NK-92 treated with Interleukin-12 subunit alpha and Interleukin-12 subunit beta, amount 100 ng/mL, for 24 hours (cell line): Measurements from ENCODE around the gene KIF13A.
"Not testable (repeated sequence)": the region's sequence is repeated elsewhere in the genome, so short reads cannot be mapped to it uniquely, and the experiment has no call there.

ENCODE experiments used
- DNase-seq: peaks from one replicate; lab custom pipeline; 2025; lab: John Stamatoyannopoulos, UW

KIF13A gene

GRCh38 chr6:17998442-17998841 lies 11.0 kb upstream of the KIF13A start:
- DNase-seq, result no peak

GRCh38 chr6:17998003-17998402 lies 10.6 kb upstream of the KIF13A start:
- DNase-seq, result no peak

- no peak for DNase-seq
Observed at GRCh38 chr6:17995414-17995813, 8.0 kb upstream of the KIF13A start.

GRCh38 chr6:17994019-17994418 lies 6.6 kb upstream of the KIF13A start:
- DNase-seq, result no peak

- no peak for DNase-seq
Observed at GRCh38 chr6:17988422-17988944, 1.0 kb upstream of the KIF13A start.

- DNase-seq, result no peak
Observed at GRCh38 chr6:17987697-17988421, 424 bp upstream of the KIF13A start.

- DNase-seq, result no peak
Observed at GRCh38 chr6:17986656-17987446, 584 bp downstream of the KIF13A start.

GRCh38 chr6:17985934-17986655 lies 1.3 kb downstream of the KIF13A start:
- DNase-seq, result no peak

GRCh38 chr6:17984812-17985670 lies 2.4 kb downstream of the KIF13A start:
- no peak for DNase-seq

- no peak for DNase-seq
Observed at GRCh38 chr6:17984399-17984798, 3.0 kb downstream of the KIF13A start.

GRCh38 chr6:17983730-17984129 lies 3.7 kb downstream of the KIF13A start:
- no peak for DNase-seq

- no peak for DNase-seq
Observed at GRCh38 chr6:17980329-17980728, 7.1 kb downstream of the KIF13A start.

- no peak for DNase-seq
Observed at GRCh38 chr6:17979479-17979878, 8.0 kb downstream of the KIF13A start.

- not testable (repeated sequence) for DNase-seq
Observed at GRCh38 chr6:17976258-17976657, 11.2 kb downstream of the KIF13A start.

- DNase-seq, result no peak
Observed at GRCh38 chr6:17974570-17975368, 12.7 kb downstream of the KIF13A start.

- no peak for DNase-seq
Observed at GRCh38 chr6:17972978-17973622, 14.3 kb downstream of the KIF13A start.

- no peak for DNase-seq
Observed at GRCh38 chr6:17972074-17972952, 15.1 kb downstream of the KIF13A start.

GRCh38 chr6:17971128-17972073 lies 16.0 kb downstream of the KIF13A start:
- DNase-seq, result no peak
